HepG2 (cell line): ENCODE results near the gene PCBP1. TPM values are rescaled to one million over a fixed set of nuclear protein-coding genes. Genes with fewer than 3 reads are reported as not detected.

Experiments used
- ZNF350 ChIP-seq: sonication (generic); formaldehyde crosslinking; IDR thresholded peaks from 2 replicates; pipeline ENCODE4 v1.4.0; 2020; ENCODE audit warnings: mild to moderate bottlenecking, low read depth, missing genetic modification reagents, borderline replicate concordance
- ZNF362 ChIP-seq: sonication (generic); formaldehyde crosslinking; IDR thresholded peaks from 2 replicates; pipeline ENCODE4 v1.4.0; 2020; ENCODE audit warnings: missing genetic modification reagents, mild to moderate bottlenecking, borderline replicate concordance
- ZNF646 ChIP-seq: sonication (generic); formaldehyde crosslinking; IDR thresholded peaks from 2 replicates; pipeline ENCODE4 v1.9.0; 2021; ENCODE audit warnings: mild to moderate bottlenecking, missing genetic modification reagents
- polyA plus RNA-seq, 8 experiments: library from polyadenylated mRNA; depleted of rRNA in 3 of 8; stranded (reverse) in 7 of 8; unstranded in 1 of 8; fragments of >200 nt; fragmentation: Illumina TruSeq in 4 of 8; extraction: Trizol in 4 of 8; gene quantifications; 2 replicates each; pipeline versions ENCODE4 v1.2.1 to v1.2.3, GENCODE V29; 2011 to 2016; ENCODE audit warnings: low read depth in 4 of 8, missing spikeins in 1 of 8, mixed read lengths in 1 of 8; ENCODE audit not compliant: insufficient read depth in 1 of 8
- total RNA-seq, 5 experiments: library from RNA; depleted of rRNA; stranded (reverse); fragments of >200 nt; fragmentation: Illumina TruSeq; extraction: Trizol; gene quantifications; 2 replicates each; pipeline ENCODE4 v1.2.3, GENCODE V29; 2016; ENCODE audit warnings: low read depth in 1 of 5

The PCBP1 gene
- total and polyA plus RNA-seq, 2 of the 13 experiments (the other 11 are each of a cell fraction or from before 2014, with no cell fraction given) = 32.0 to 137 TPM

- TF ChIP-seq ZNF646 (CRISPR knock-in tag) = 0 out of 2 replicates have a peak, but pooled peaks have one; percentile 36
- 0 out of 2 replicates have a peak, but pooled peaks have one; percentile 15 for TF ChIP-seq ZNF350 (CRISPR knock-in tag)
- peak; percentile 52; the same call in 1 of the 2 replicates for TF ChIP-seq ZNF362 (CRISPR knock-in tag)
- TF ChIP-seq, all 625 proteins: peak for 5; not testable (repeated sequence) for 620
Measured at GRCh38 chr2:70110397-70110796, 23.1 kb downstream of the PCBP1 start (continued).
